Measurements from ENCODE around the gene ANKFN1. TPM values are rescaled to one million over a fixed set of nuclear protein-coding genes. Genes with fewer than 3 reads are reported as not detected.

Gene ANKFN1
- total RNA-seq, 1 experiment from 2014 or later = not detected

DNA sequence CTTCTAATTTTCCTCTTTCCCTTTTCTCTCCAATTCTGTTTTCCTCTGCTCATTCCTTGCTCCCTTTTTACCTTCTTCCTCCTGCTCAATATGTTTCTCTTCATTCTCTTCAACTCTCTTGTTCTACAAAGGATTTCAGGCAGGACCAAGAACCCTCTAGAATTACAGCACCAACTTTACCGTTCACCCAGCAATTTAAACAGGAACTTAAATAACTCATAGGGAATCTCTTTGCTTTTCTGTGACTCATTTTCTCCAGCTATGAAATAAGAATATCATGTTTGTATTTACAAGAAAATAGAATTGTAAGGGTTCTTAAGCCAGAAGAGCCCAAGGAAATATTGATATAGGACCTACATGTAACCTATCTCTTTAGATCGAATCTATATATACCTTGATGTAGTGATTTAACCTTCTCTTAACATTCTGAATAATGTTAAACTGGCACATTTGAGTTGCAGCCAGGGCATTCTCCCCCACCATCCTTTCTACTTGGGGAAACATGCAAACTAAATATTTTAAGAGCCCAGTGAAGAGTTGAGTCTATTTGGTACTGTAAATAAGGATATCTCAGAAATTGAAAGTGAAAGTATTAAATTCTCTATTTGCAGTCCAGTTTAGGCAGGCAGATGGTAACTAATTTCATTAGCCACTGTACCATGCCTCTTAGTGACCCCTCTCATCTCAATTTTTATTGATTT, 137.0 kb downstream of the ANKFN1 start:
- DNase-seq (ENCODE audit: low spot score) = no peak

DNA sequence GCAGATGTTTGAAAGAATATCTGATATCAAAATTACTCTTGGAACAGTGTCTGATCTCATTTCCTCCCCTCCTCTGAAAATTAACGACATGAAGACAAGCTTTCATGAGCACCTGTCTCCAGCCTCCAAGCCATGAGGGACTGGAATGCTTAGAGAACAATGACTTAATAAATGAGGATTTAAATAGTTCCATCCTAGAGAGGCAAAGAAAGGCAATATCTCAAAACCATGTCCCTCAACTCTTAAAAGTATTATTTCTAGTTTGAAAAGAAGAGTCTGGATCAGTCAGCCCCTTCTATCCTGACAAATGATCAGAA, 137.5 kb downstream of the ANKFN1 start:
- DNase-seq (ENCODE audit: low spot score) = no peak

DNA sequence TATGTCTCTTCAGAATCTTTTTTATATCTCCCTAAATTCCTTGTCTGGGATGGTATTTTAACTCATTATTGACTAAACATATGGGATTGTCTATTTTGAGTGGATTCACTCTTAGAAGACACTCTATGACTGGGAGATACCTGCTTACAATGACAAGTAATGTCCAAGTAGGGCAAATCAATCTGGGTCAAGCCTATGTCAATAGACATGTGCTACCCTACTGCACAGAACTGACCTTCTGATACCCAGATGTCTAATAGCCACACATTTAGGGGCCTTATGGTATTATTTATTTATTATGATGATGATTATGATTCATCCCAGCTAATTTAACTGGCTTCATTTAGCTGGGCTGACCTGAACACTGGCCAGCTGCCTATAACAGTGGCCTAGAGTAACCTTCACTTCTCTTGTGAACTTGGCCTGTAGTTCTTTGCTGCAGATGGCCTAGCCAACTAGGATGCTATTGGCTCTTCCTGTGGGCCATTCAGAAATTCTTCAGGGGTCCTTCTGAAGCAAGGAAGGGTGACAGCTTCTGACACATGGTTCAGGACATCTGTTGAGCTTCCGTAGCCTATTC, 138.0 kb downstream of the ANKFN1 start:
- DNase-seq (ENCODE audit: low spot score) = no peak

DNA sequence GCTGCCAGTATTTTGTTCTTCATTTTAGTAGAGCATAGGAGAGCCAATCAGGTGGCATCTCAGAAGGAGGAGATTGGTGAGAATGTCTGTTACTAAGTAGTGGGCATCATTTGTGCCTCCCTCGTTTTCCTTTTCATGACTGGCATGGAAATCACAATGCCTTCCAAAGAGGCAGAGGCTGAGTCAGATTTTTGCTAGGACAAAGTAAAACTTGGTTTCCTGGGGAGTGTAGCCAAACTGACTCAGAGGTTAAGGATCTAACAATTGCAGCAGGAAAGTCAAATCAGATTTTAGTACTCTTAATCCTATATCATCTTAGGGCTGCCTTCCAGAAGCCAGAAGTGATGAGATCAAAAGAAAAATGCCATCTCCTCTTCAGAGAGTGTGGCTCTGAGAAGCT, 138.7 kb downstream of the ANKFN1 start:
- DNase-seq (ENCODE audit: low spot score) = no peak

- no peak for DNase-seq (ENCODE audit: low spot score)
These were observed 139.3 kb downstream of the ANKFN1 start for GRCh38 chr17:56292578-56292977.

DNA sequence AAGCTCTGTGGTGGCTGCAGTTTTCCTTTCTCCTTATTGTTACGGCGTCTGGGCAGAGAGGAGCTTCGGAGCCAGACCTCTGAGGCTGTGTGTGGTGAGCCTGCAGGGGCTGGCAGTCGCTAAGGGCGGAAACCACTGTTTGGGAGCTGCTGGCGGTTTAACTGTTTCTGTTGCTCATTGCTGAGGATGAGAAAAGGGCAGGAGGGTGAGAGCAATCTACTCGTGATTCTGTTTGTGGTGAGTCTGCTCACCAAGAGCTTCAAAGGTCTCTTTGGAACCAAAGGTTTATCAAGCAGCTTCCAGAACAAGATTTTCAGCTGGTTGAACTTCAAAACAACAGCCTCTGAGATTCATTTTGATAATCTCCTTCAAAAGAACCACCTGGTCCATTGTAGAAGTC, 143.9 kb downstream of the ANKFN1 start:
- DNase-seq (ENCODE audit: low spot score) = no peak

- DNase-seq (ENCODE audit: low spot score) = no peak
These were observed 145.6 kb downstream of the ANKFN1 start for GRCh38 chr17:56298846-56299245.

- no peak for DNase-seq (ENCODE audit: low spot score)
These were observed 146.9 kb downstream of the ANKFN1 start for GRCh38 chr17:56300144-56300543.

GRCh38 chr17:56305007-56305406, 151.7 kb downstream of the ANKFN1 start:
- DNase-seq (ENCODE audit: low spot score) = peak; percentile 10

- DNase-seq (ENCODE audit: low spot score) = no peak
These were observed 156.6 kb downstream of the ANKFN1 start for GRCh38 chr17:56309897-56310296.

DNA sequence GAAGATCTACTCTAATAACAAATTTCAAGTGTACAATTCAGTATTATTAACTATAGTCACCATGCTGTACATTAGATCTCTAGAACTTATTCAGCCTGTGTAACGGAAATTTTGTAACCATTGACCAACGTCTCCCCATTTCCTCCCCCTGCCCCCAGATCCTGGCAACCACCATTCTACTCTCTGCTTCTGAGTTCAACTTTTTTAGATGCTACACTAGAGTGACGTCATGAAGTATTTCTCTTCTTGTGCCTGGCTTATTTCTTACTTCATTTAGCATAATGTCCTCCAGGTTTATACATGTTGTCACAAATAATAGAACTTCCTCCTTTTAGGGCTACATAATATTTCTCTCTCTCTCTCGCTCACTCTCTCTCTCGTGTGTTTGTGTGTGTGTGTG, 157.5 kb downstream of the ANKFN1 start:
- DNase-seq (ENCODE audit: low spot score) = no peak

DNA sequence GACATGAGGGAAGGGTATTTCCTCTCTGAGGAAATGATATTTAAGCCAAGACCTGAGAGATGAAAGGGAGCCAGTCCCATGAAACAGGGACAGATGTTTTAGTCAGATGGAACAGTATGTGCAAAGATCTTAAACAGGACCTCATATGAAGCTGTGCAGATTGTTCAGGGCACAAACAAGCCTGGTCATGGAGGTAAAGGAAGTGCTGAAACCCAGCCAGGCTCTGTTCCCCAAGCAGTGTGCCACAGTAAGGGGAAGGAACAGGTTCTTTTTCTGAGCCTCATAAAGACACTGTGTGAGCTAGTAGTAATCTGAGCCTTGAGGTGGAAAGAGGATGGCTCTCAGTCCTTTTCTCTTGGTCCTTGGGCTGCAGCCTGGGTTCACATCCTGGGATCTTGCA, 159.9 kb downstream of the ANKFN1 start:
- no peak for DNase-seq (ENCODE audit: low spot score)

GRCh38 chr17:56314026-56314425, 160.8 kb downstream of the ANKFN1 start:
- DNase-seq (ENCODE audit: low spot score) = no peak

DNA sequence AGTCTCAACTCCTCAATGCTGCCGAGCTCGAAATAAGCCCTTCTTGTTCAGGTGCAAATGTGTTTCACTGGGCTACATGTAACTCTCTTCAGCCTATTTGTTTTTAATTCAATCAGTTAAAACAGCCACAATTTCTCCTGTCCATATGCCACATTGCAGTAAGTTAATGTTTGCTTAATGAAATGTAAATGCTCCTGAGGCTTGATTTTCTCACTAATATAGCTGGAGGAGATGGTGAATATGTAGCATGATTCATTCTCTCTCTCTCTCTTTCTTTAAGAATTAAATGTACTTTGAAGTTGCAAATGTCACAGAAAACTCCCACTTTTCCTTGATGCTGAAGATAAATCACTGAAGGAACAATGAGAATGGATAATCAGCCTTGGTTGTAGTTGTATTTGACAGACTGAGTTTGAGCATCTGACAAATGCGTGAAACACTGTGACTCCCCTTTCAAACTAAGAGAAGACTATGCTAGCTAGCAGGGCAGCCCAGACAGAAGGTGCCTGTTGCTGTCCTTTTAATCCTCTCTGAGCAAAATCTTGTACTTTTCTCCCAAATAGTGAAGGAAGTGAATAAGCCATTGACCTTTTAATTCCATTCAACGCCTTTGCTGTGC, 161.8 kb downstream of the ANKFN1 start:
- no peak for DNase-seq (ENCODE audit: low spot score)

GRCh38 chr17:56316604-56317003, 163.3 kb downstream of the ANKFN1 start:
- no peak for DNase-seq (ENCODE audit: low spot score)

- no peak for DNase-seq (ENCODE audit: low spot score)
These were observed 164.3 kb downstream of the ANKFN1 start for GRCh38 chr17:56317351-56318208.

DNA sequence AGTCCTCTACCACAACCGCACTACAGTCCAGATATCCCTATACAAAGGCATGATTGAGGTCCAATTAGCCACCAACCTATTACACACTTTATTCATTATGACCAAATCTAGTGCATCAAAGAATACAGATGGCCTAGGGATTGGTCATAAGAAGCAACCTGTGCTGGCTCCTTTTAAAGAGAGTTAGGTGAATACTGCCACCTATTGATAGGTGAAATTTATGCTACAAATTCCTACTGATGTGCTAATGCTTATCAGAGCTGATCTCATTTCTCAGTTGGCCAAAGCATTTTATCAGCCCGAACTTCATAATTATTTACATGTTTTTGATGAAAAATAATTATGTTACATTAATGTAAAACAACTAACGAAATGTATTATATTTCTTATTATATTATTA, 166.3 kb downstream of the ANKFN1 start:
- peak; percentile 81 for DNase-seq (ENCODE audit: low spot score)

DNA sequence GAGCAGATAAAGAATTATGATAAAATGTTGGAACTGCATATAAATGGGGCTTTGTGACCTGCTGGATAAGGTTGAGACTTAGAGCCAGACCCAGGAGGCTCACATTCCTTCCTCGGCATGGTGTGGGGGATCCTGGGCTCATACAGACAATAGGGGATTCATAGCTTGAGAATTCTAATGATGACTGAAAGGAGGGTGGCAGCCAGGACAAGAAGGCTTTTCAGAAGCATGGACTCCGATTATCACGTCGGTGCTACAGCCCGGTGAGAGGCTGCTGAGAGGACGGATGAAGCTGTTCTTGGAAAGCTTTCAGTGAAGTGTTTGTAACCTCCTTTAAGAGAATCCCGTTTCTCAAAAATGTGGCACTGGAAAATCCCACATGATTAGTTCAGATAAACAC, 167.2 kb downstream of the ANKFN1 start:
- DNase-seq (ENCODE audit: low spot score) = no peak

GRCh38 chr17:56322991-56323390, 169.7 kb downstream of the ANKFN1 start:
- no peak for DNase-seq (ENCODE audit: low spot score)

- no peak for DNase-seq (ENCODE audit: low spot score)
These were observed 171.4 kb downstream of the ANKFN1 start for GRCh38 chr17:56324676-56325075.

- DNase-seq (ENCODE audit: low spot score) = no peak
These were observed 172.2 kb downstream of the ANKFN1 start for GRCh38 chr17:56325313-56326000.

DNA sequence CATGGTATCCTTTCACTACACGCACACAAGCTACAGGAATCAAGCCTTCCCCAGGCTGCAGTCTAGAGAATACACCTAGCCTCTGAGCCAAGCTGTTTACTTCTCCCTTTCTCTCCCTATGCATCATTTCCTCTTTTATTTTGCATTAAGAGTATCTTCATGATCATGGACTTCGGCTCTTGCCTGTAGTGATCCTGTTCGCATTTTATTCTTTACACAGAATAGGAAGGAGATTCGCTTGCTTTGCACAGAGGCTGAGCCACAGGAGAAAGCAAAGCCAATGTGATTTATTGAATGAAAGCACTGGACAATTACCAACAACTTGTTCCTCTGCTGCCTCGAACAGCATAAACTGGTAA, 172.7 kb downstream of the ANKFN1 start:
- no peak for DNase-seq (ENCODE audit: low spot score)
